Fibroblast of villous mesenchyme (primary cell): ENCODE data around the gene PRPSAP1. TPM values are rescaled to one million over a fixed set of nuclear protein-coding genes. Genes with fewer than 3 reads are reported as not detected.
A peak's percentile ranks its signal among the peaks of the same experiment; 100 is the strongest.
"Not testable (repeated sequence)": the region's sequence is repeated elsewhere in the genome, so short reads cannot be mapped to it uniquely, and the experiment has no call there.

ENCODE experiments used
- DNase-seq: peaks from one replicate; pipeline ENCODE4 v3.0.0-alpha.2; 2010; ENCODE audit warnings: low read depth
- H3K4me3 ChIP-seq: 2 replicates; pipeline ENCODE4 v1.5.1; 2011; ENCODE audit warnings: low read depth, mild to moderate bottlenecking, low read length
- CTCF ChIP-seq: IDR thresholded peaks from 2 replicates; pipeline ENCODE4 v1.5.1; 2012; ENCODE audit warnings: low read depth, mild to moderate bottlenecking, low read length; ENCODE audit not compliant: insufficient read depth
- total RNA-seq: library from RNA; depleted of rRNA; stranded (reverse); fragments of >200 nt; gene quantifications from 2 replicates; pipeline ENCODE4 v1.2.3, GENCODE V29; 2012

The PRPSAP1 gene
- total RNA-seq, 1 donor, result 48.8 TPM

GRCh38 chr17:76268015-76268749 is 85.5 kb downstream of the PRPSAP1 start:
- peak; percentile 83 for DNase-seq
- no peak for TF ChIP-seq CTCF
- H3K4me3 ChIP-seq, result no peak overlapping the region

- DNase-seq, result not testable (repeated sequence)
- H3K4me3 ChIP-seq, result peak overlapping the region; percentile 81
Observed at GRCh38 chr17:76267581-76268001, 86.1 kb downstream of the PRPSAP1 start.

- TF ChIP-seq CTCF, result no peak
- DNase-seq, result no peak
- peak overlapping the region; percentile 81 for H3K4me3 ChIP-seq
Observed at GRCh38 chr17:76267051-76267576, 86.6 kb downstream of the PRPSAP1 start.

GRCh38 chr17:76266244-76266938 is 87.3 kb downstream of the PRPSAP1 start:
- TF ChIP-seq CTCF, result no peak
- peak; percentile 39 for DNase-seq
- H3K4me3 ChIP-seq, result peak overlapping the region; percentile 81

- peak overlapping the region; percentile 81 for H3K4me3 ChIP-seq
- TF ChIP-seq CTCF, result no peak
- peak; percentile 55 for DNase-seq
Observed at GRCh38 chr17:76265624-76266243, 88.0 kb downstream of the PRPSAP1 start.

GRCh38 chr17:76264755-76265623 is 88.7 kb downstream of the PRPSAP1 start, which contains the start of gene UBALD2:
Gene UBALD2, plus strand, starts transcription at chr17:76265348. Its CDS starts 158 bp downstream, at chr17:76265506.
- DNase-seq, result peak; percentile 100
- TF ChIP-seq CTCF, result no peak
- H3K4me3 ChIP-seq, result peak within 1 kb of the TSS; percentile 81
